ENCODE data around the gene HOATZ.

The HOATZ gene

DNA sequence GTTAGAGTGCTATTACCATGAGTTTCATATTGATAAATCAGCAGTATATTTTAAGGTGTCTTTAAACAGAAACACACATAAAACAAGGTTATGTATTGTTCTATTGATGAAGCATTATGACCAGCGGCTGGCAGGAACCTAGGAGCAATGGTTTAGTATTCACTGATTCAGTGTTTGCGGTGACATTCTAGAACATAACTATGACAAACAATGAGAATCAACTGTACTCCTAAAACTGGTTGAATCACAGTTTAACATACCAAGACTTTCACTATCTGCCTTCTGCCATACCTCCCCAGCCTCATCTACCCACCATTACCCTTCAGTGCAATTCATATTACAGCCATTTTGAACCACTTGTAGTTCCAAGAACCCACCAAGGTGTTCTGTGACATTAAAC lies 8.8 kb downstream of the HOATZ start:
- DNase-seq = no peak

DNA sequence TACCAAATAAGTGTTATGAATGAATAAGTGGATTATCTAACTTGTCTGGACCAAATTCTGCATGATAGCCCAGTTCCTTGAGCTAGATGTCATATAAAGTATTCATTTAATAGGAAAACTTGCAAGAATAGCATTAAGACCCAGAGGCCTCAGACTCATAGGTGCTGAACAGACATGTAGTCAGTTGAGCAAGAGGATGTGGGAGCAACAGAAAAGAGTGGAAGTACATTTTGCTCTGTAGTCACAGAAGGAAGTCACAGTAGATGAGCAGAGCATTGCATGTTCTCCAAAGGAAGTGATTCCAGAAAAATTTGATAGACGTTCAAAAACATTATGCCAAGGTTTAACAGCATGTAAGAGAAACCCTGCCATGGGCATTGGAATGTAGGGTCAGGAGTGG lies 9.5 kb downstream of the HOATZ start:
- DNase-seq = peak; percentile 67

DNA sequence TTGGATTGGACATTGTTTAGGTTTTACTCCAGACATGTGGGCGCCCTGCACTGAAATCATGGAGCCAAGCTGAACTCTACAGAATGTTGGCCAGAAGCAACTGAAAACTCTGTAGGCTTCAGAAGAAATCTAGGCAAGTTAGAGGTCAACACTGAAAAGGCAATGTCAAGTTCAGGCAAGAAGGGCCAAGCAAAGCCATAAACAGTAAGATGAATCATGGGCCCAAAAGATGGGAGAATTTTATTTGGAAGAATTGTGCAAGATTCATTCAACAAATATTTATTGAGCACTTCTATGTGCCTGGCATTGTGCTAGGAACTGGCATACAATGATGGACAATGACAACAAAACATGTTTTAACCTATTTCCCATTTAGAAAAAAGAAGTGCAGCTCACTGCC lies 10.9 kb downstream of the HOATZ start:
- no peak for DNase-seq

DNA sequence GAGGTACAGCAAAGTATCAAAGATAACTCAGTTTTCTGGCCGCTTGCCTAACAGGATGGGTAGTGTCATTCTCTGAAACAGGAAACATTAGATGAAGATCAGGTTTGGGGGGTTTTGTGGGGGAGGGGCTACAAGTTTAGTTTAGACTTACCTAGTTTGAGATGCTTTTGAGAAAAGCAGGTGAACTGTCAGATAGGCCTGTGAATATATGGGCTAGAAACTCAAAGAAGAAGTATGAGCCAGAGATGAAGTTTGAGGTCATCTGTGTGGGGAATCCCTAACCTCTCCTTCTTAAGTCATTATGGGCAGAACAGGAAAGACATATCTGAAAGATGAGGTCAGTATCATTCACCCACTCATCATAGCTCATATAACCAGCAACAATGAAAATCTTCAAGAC lies 11.9 kb downstream of the HOATZ start:
- DNase-seq = peak; percentile 81

DNA sequence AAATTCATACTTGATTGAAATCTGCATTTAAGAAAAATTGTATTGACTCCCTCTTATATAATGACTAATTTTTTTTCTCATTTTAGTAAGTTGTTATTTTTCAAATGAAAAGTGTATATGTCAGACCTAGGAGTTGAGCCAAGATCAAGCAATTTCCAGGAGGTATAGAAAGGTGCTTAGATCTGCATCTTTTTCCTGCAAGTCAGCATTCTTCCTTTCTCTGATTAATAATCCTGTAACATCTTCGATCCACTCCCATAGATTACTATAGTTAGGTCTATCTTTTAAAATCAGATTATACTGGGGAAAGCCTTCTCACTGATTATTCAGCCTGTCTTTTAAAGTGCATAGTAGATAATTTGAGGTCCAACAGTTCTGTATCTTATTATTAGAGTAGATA lies 12.7 kb downstream of the HOATZ start:
- no peak for DNase-seq

DNA sequence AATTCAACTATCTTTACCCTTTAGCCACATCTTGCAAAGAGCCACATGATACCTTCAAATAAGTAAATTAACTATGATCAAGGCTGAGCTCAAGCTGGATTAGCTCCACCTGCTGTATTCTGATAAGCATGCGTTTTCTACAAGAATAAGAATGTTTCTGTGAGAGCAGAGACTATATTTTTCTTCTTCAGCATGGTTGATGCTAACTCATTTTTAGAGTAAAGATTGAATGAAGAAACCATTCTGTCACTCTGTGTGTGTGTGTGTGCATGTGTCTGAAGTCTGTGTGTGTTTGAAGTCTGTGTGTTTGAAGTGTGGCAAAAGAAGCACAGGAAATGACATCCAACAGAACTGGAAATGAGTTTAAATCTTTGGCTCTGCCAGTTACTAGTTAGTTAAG lies 14.0 kb downstream of the HOATZ start:
- DNase-seq = no peak

DNA sequence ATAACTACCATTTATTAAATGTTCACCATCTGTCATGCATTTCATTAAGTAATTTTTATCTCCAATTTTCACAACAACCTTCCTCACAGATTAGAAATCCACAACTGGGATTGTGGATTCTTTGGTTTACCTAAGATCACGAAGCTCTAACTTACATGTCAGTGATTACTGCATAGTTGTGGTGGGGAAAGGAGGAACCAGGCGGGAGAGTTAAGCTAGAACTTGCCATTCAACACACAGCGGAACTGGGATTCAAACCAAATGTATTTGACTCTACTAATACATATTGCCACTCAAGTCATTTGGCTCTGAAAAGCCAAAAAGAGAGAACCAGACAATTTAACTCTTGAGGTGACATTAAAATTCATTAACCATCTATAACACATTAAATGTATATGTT lies 15.5 kb downstream of the HOATZ start:
- DNase-seq = peak; percentile 45

DNA sequence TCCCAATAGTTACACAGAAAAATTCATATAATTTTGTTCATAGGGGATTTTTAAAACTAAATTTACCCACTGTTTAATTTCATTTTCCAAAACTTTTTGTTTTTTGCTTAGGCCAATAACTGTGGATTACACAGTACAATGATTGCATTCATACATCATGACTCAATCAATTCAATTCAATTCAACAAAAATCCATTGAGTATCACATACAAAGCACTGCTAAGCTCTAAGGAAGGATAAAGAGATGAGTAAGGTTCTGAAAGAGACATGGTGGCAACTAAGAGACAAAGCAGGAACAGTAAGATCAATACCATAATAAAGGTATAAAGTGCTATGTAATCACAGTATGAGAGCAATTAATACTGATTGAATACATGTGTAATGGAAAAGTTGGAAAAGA lies 16.6 kb downstream of the HOATZ start:
- DNase-seq = peak; percentile 27

DNA sequence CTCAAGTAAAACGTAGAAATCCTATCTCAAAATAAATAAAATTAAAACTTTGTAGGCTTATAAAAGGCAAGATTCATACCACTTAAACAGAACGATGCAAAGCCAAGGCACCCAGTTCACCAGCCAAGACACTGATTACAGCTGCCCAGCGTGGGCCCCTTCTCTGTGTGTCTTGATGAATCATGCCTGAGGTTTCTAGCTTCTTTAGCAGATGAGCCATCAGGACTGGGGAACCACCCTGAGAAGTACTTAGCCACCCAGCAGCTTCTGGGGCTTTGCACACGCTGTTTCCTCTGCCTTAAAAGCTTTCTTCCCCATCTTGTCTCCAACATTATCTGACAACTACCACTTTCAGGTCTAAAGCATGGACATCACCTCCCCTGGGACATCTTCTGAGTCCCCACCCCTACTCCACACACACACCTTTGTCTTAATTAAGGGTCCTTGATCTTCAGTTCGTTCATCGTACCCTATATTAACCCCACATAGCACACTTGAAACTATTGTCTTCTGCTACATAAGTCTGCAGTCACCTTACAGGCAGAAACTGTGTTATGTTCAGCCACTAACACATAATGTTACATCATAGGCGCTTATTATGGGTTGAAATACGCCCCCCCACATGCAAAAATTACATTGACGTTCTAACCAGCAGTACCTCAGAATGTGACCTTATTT lies 17.2 kb downstream of the HOATZ start:
- peak; percentile 95 for DNase-seq

DNA sequence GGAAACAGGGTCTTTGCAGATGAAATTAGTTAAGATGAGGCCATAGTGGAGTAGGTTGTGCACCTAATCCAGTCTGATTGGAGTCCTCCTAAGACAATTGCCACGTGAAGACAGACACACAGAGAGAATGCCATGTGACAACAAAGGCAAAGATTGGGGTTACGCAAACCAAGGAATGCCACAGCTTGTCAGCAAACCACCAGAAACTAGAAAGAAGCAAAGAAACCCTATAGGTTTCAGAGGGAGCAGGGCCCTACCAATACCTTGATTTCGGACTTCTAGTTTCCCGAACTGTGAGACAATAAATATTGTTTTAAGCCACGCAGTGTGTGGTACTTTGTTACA lies 17.8 kb downstream of the HOATZ start:
- peak; percentile 48 for DNase-seq

DNA sequence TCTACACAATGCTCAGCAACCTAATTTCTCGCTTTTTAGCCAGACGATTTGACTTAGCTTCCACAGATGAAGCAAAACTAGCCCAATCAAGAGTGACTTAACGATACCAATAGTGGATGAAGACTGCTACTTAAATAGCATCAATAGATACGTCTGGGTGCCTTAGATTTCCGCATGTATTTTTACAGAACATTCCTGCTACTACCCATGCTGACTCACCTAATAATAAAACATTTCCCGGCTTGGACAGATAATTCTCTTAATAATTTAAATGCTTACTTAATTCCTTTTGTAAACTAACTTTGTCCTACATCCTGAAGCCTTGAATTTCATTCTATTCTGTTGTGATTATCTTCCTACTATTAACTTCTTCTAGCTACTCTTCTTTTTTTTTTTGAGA lies 20.7 kb downstream of the HOATZ start:
- no peak for DNase-seq

DNA sequence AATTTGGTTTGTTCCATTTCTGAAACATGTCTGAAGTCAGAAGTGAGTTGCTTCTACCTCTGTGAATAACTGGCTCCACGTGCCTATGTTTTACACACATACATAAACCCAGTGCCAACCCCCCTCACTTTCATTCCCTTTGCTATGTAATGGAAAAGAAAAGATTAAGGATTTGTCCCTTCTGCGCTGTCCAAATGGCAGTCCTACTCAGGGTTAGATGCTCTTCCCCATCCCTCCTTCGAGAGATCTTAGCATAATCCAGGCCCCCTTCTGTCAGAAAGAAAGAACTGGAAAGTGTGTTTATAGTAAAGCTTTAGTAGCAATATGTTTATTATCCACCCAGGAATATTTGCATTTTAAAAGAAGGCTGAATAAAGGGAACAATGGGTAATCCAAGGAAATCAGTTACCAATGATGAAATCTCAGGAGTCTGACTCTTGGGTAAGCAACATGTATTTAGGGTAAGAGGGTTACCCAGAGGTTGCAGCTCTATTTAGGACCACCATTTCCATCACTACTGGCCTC lies 22.8 kb downstream of the HOATZ start:
- no peak for DNase-seq

DNA sequence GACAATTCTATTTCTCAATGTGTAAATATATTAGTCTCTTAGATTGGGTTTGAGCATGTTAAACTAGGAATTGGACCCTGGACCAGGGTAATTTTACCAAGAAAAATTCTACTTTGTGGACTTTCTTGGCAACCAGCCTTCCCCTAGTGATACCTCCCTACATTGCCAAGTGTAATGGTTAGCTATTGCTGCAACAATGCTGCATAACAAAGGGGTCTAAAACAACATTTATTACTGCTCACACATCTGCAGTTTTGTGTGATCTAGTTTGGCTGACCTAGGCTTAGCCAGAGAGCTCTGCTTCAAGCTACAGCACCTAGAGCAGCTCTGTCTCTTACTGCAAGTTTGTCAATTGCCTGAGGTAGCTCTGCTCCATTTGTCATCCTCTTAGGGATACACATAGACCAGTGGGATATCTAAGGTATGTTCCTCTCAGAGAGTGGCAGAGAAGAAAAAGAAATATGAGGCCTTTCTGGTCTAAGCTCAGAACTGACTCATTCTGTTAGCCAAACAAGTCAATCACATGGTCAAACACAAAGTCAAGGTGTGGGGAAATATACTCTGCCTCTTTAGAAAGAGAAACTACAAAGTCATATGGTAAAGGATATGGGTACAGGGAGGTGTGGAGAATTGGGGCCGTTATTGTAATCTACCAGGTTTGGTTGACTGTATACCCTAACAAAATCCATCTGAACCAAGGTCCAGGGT lies 24.0 kb downstream of the HOATZ start:
- DNase-seq = peak; percentile 26

DNA sequence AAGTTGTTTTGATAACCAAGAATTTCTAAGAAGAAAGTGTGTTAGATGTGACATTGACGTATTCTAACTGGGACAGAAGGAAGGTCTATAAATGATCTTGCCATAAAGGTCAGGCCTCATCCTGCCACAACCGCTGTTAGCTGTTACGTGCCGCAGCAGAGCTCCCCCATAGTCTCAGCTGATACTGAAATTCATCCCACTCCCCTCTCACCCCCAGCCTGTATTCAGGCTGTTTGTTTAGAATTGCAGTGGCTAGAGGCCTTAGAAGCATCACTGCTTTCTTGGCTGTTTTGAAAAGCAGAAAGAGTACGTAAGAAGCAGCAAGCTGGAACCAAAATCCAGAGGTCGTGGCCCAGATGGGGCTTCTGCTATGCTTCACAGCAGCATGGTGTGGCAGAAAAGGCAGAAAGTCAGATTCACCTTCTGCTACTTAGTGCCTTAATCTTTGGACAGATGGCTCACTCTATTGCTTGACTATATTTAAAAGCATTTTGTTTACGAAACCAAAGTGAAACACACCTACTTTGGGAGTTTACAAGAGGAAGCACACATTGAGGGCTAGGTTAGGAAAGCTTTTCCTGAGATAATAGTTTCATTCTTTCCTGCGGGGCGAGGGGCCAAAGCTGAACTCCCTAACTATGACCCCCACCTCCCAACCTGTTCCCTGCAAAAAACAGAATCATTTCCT lies 25.0 kb downstream of the HOATZ start:
- no peak for DNase-seq

DNA sequence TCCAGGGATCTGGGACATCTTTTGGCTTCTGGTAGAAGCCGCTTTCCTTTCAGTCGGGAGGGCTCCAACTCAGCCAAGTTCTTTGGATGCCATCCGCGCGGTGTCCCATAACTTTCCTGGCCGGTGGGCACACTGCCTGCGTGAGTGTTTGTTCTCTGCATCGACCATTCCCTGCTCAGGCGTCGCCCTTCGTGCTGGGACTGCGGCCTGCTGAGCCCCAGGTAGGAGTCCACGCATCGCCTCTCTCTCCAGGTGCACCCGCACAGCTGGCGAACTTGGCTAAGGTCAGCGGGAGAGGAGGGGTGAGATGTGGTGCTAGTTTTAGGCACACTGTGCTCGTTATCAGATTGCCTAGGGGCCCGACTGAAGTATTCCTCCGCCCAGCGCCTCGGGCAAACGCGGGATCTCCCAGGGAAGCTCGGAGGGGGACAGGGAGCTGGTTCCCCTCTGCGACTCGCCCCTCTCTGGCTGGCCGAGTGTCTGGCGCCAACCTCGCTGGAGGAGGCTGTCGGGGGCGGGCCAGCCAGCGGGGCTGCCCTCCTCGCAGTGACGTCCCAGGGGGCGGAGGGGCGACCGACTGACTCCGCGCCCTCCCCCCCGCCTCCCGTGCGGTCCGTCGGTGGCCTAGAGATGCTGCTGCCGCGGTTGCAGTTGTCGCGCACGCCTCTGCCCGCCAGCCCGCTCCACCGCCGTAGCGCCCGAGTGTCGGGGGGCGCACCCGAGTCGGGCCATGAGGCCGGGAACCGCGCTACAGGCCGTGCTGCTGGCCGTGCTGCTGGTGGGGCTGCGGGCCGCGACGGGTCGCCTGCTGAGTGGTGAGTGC lies 25.7 kb downstream of the HOATZ start, which contains the start of gene LAYN:
Gene LAYN, plus strand, starts transcription at position 607 of the 823 bp plus-strand sequence. Its CDS starts 124 bp downstream, at position 731.
- DNase-seq = no peak

DNA sequence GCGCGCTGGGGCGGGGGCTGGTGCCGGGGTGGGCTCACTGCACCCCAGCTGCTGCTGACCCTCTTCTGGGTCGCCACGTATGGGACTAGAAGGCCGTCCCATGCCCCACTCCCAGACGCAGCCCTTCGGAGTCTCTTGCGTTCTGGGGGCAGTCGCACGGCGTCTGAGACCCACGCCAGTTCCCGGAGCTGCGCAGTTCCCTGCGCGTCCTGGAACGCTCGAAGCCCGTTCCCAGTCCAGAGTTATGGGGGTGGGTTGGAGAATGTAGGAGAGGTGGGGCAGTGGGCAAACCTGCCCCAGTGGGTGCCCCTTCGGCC lies 26.3 kb downstream of the HOATZ start:
- DNase-seq = no peak

DNA sequence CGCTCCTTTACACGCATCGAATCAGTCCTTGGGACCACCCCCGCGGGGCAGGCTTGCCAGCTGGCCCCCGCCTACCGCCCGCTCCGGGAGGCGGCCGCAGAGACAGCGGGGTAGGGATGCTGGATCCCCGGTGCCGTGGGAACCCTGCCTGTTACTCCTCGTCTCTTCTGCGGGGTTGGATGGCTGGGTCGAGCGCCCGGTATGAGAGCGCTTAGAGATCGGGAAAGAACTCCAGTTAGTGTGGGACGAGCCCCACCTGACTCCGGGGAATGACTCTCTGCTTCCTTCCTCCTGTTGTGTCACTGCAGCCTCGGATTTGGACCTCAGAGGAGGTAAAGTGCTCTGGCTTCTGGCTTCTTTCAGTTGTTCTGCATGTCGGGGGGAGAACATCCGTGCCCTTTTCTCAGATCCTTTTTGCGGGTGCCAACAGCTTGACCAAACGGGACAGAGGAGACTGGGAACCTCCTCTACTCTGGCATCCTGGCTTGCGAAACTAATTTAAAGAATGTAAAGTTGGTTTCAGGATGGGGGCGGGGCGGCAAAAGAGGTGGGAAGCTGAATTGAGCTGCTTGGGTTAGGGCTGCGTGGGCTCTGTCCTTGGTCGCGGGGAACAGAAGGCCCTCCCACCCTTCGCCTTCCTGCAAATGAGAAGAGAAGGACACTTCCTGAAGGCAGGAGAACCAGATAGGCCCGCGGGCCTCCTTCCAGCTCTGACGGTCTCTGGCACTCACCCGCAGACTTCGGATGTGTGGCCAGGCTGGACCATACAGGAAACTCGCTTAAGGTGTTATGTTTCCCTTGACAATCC lies 26.9 kb downstream of the HOATZ start:
- DNase-seq = peak; percentile 26

DNA sequence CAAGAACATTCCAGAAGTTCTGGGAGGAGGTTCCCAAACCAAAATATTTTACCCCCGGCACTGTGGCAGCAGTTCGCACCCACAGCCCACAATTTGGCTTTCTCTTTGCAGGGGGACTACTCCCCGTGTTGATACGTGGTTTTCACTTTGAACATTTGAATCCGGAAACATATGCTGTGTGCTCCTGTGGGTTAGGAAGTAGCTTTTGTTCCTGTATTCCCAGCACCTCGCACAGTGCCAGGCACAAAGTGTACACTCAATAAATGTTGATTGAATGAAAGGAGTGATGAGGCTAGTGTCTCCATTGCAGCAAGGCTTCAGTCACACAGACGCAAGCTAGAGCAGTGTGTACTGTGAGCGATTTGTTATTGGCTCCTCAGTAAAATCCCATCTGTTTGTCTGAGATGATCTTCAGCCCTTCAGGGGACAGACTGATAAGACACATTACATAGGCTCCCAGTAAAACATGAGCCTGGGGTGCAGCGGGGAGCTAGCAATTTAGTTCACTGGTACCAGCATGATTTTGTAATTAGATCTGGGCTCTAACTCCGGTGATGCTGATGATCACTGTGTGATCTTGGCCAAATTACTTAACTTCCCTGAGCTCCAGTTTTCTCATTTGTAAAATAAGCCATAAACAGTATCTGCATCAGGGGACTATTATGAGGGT lies 28.2 kb downstream of the HOATZ start:
- DNase-seq = no peak

DNA sequence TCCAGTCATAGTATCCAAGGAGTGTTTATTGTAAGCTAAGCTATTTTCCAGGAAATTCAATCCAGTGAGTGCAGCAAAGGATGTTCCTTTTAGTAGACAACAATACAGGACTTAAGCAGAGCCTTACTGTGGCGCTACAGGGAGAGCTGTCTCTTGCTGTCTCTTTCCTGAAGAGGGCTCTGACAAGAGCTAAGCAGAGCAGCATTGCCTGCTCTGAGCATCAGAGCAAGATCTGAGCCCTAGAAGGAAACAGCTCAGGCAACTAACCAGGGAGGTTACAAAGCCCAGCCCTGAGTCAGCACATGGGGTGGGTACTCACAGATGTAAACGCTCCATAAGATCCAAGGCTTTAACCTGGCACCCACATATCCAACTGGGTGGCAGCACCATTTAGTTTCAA lies 33.9 kb downstream of the HOATZ start:
- DNase-seq = no peak

DNA sequence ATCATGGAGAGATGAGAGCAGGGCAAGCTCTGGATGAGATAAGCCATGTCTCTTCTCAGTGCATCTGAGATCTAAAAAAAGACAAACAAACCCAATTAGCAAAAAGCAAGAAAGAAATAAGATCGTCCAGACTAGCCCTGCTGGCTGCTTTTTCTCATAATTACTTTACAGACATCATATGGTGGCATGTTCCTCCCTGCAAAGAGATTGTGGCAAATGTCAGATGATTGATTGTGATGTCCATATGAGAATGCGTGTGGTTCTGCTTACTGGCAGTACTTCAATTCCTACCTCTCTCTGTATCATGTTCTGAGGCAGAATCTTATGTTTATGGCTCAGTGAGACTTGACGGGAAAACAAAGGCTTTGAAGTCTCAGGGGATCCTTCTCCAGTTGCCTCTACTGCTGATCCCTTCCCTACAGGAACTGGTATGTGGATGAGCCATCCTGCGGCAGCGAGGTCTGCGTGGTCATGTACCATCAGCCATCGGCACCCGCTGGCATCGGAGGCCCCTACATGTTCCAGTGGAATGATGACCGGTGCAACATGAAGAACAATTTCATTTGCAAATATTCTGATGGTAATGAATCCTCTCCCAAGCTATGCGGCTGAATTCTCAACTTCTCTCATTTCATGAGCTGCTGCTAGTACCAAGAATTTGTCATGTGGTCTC lies 34.8 kb downstream of the HOATZ start:
- DNase-seq = no peak

DNA sequence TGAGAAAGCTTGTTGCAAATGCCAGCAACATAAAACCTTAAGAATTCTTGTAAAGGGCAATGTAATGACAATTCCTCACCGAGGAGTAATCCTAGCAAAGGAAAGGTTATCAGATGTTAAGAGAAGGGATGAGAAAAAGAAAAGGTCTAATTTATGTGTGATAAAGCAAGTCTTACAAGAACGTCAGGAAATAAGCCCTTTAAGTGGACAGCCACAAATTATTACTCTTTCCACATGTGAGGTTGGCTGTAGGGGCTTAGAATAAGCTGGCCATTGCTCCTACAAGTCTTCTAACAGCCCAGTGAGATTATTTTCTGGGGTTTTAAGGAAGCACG lies 35.3 kb downstream of the HOATZ start:
- no peak for DNase-seq
